Upper lobe of left lung (tissue), 4 donors: ENCODE results near the gene FLT1.

Source experiments
- CTCF ChIP-seq, 6 experiments: fragments of 450-650 bp in 4 of 6; fragments of 200-600 bp in 2 of 6; sonication (generic) in 2 of 6; IDR thresholded peaks; one replicate each; pipeline ENCODE4 v1.5.1; 2016 to 2019; ENCODE audit warnings: antibody characterized with exemption in 6 of 6
- EP300 ChIP-seq, 4 donors: sonication (generic); formaldehyde crosslinking; IDR thresholded peaks; one replicate each; pipeline ENCODE4 v1.5.1; 2017; ENCODE audit warnings: antibody characterized with exemption in 4 of 4, control low read depth in 2 of 4
- POLR2A ChIP-seq, 4 donors: fragments of 450-650 bp; IDR thresholded peaks; one replicate each; pipeline ENCODE4 v1.5.1; 2016 to 2017; ENCODE audit warnings: antibody characterized with exemption in 4 of 4, mild to moderate bottlenecking in 2 of 4
- POLR2AphosphoS5 ChIP-seq, 2 donors: sonication (generic); formaldehyde crosslinking; IDR thresholded peaks; one replicate each; pipeline ENCODE4 v1.5.1; 2017; ENCODE audit warnings: antibody characterized with exemption in 2 of 2

- TF ChIP-seq POLR2A (IDR thresholded peaks at IDR 0.05) (no peak), CTCF (IDR thresholded peaks at IDR 0.05) (no peak), EP300 (IDR thresholded peaks at IDR 0.05) (no peak), POLR2AphosphoS5 (IDR thresholded peaks at IDR 0.05) (no peak)
Observed at GRCh38 chr13:28319528-28319927, 175.4 kb downstream of the FLT1 start.
